Panc1 (cell line): ENCODE data around the gene CDH13.

Experiments
- CTCF ChIP-seq: fragments of 450-650 bp; IDR thresholded peaks from 2 replicates; pipeline ENCODE4 v1.5.1; 2017; ENCODE audit warnings: mild to moderate bottlenecking
- POLR2AphosphoS5 ChIP-seq: IDR thresholded peaks from 2 replicates; pipeline ENCODE4 v1.6.1; 2012; ENCODE audit warnings: mild to moderate bottlenecking, low read depth, low read length, moderate library complexity

DNA sequence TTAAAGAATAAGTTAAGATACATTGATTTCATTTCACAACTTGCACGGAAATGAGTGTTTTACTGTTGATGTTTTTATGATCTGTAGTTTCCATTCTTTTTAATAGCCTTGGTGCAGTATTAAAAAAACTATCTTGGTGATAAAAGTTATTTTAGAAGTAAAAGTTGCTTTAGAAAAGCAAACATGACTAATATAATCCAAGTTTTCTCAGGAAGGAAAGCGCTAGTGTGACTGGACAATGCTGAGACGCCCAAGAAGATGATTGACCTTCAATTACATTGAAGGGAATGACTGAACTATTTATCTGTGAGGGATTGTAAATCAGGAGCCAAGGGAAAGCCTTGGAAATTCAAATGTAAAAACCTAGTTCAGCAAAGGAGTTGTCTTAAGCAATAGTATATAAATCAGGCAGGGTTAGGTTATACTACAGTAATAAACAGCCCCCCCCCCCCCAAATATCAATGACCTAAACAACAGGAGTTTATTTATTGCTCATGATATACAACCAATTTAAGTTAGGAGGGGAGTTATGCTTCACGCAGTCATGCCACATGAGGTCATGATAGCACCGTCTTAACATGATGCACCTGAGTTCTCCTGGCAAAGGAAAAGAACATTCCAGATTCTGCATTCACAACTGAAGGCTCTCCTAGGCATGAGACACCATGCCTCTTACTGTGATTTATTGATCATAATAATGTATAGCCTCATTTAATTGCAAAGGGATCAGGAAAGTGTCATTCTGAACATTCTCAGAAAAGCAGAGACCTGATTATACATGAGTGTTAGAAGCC is 443.8 kb downstream of the CDH13 start:
- TF ChIP-seq POLR2AphosphoS5 (no peak), CTCF (no peak)
